GM21786 (cell line): ENCODE results near the gene PARP12.

Experiments used
- ATAC-seq: cut with Tn5 transposase; IDR thresholded peaks from one replicate; pipeline ENCODE4 v1.9.1; 2021; ENCODE audit not compliant: unreplicated experiment

Gene PARP12

GRCh38 chr7:140035400-140036223 lies 27.1 kb downstream of the PARP12 start:
- no peak for ATAC-seq

DNA sequence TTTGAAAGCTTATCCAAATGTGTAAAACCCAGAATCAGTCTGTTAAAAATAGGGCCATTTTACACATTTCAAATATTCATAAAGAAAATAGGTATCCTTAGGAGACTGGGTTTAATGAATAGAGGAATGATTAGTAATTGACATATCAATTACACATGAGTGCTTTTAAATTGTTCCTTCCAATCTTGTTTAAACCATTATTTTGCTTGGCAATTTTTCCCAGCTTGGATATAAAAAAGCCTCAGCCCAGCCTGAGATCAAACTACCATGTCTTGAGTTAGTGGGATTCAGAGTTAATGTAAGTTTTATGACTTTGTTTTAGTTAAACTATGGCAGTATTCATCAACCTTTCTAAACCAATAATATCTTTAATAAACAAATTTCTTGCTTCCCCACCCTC lies 28.3 kb downstream of the PARP12 start:
- ATAC-seq, result no peak

DNA sequence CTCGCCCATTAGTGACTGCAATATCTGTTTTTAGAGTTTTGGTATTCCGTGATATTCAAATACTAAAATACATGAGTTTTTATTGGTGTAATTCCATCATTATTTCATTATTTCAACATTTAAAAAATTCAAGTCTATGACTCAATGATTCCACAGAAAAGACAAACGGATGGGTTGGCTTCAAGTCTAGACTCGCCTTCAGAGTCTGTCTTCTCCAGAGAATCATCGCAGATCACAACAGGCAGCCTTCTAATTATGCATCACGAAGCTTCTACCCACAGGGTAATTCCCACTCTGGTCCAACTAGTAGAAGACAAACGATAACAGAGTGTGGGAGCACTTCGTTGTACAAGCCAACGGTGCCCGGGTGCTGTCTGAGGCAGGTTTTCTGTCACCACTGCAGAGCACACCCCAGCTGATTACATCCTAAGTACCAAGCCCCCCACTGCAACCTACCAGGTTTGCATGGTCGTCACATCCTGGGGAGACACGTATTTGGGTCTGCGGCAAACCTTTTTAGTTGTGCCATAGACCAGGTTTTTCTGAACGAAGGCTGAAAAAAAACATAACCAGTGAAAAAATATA lies 28.9 kb downstream of the PARP12 start:
- ATAC-seq, result no peak

DNA sequence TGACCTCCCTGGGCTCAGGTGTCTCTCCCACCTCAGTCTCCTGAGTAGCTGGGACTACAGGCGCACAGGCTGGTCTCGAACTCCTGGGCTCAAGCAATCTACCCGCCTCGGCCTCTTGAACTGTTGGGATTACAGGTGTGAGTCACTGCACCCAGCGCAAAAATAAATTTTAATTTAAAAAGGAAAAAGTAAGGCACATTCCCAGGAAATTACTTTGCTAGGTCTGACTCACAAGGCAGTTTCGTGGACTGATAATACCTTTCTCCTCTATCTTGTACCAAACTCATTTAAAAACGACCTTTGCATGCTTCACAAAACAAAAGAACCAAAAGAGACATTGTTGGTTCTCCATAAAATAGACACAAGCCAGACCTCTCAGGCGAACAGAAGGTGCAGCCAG lies 29.7 kb downstream of the PARP12 start:
- ATAC-seq, result no peak

- no peak for ATAC-seq
Observed at GRCh38 chr7:140031364-140031763, 31.4 kb downstream of the PARP12 start.

- ATAC-seq, result no peak
Observed at GRCh38 chr7:140029072-140029471, 33.7 kb downstream of the PARP12 start.

- ATAC-seq, result no peak
Observed at GRCh38 chr7:140028311-140028710, 34.4 kb downstream of the PARP12 start.

GRCh38 chr7:140027858-140028257 lies 34.9 kb downstream of the PARP12 start:
- ATAC-seq, result no peak

- ATAC-seq, result no peak
Observed at GRCh38 chr7:140026935-140027334, 35.8 kb downstream of the PARP12 start.

- ATAC-seq, result no peak
Observed at GRCh38 chr7:140025814-140026433, 36.8 kb downstream of the PARP12 start.

DNA sequence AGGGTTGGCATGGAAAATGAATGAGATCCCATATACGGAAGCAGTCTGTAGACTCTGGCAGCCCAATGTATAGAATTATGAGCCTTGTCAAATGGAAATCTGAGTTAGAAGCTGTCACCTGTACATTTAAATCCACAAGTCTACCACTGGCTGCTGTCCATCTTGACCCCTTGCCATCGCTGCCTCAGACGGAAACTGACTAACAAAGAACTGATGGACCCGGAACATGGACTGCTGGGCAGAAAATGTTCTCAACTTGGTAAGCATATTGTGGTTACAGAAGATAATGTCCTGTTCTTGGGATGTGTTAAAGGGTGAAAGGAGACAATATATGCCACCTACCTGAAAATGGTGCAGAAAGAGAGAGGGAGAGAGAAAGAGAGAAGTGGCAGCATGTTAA lies 37.5 kb downstream of the PARP12 start:
- no peak for ATAC-seq

DNA sequence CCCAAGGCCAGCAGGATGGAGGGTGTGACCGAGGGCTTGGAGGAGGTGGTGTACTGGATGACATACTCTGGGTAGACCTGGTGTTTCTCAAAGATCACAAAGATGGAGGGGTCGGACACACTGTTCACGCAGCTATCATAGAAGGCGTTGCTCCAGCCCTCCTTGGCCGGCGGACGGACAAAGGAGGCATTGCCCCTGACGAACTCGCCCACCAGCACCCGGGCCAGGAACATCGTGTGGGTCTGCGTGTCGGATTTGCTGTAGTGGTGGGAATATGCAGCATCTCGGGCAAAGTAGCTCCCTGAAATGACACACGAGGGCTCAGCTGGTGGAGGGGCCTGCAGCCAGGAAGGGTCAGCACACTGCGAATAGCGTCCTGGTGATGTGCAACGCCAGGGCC lies 38.2 kb downstream of the PARP12 start:
- no peak for ATAC-seq

GRCh38 chr7:140023728-140024127 lies 39.0 kb downstream of the PARP12 start:
- no peak for ATAC-seq

DNA sequence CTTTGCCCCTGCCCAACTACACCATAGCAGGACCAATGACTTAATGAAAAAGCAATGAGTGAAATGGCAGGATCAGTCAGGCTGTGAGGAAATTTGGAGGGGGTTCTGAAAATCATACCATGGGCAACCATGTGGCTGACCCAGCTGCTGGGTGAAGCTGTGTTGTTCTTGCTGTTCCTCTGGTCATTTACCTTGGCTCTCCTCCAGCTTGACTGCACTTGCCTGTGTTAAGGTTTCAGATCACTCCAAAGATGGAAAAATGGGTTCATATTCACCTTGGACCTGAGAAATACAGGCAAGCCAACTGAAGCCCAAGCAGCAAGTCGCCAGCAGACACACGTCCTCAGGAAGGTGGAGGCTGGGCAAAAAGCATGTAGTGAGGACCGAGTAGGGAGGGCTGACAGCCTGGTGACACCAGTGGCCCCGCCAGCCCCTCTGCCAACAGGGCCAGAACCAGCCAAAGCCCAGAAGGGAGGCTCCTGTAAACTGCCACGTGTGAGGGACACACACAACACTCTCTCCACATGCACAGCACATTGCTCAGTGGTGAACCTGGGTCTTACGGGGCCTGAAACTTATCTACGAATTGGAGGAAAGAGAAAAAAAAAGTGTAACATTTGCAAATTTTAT lies 40.1 kb downstream of the PARP12 start:
- ATAC-seq, result no peak

DNA sequence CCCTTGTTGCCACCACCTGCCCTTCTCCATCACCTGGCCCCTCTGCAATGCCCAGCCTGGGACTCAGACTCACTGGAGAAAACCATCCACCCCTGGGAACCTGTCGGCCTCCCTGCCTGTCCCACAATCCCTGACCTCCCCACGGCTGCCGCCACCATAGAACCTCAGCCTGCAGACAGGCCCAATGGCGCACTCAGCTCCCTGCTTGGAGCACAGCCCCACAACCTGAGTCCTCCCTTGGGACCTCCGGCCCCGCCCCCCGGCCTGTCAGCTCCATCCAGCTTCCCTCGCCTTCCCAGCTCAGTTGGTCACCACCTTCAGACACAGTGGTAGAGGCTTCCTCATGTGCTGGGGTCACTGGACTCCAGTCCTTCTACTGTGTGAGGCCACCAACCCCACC lies 41.1 kb downstream of the PARP12 start:
- no peak for ATAC-seq

DNA sequence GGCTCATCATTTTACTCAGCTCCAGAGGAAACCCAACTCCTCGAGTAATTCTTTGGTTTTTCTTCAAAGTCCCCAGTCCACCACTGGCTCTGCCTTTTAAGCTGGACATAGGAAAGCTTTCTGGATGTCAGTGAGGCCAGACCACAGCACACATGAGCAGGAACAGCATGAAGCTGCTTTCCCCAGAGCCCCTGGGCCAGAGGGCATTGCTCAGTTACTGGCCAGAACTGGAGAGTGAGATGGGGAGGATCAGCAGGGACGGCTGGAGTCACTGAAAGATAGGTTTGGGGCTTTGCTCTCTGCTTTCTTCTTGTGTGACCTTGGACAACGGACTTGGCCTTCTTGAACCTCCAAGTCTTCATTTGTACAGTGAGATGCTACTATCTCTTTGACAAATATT lies 43.1 kb downstream of the PARP12 start:
- ATAC-seq, result no peak

GRCh38 chr7:140019172-140019571 lies 43.6 kb downstream of the PARP12 start:
- no peak for ATAC-seq

DNA sequence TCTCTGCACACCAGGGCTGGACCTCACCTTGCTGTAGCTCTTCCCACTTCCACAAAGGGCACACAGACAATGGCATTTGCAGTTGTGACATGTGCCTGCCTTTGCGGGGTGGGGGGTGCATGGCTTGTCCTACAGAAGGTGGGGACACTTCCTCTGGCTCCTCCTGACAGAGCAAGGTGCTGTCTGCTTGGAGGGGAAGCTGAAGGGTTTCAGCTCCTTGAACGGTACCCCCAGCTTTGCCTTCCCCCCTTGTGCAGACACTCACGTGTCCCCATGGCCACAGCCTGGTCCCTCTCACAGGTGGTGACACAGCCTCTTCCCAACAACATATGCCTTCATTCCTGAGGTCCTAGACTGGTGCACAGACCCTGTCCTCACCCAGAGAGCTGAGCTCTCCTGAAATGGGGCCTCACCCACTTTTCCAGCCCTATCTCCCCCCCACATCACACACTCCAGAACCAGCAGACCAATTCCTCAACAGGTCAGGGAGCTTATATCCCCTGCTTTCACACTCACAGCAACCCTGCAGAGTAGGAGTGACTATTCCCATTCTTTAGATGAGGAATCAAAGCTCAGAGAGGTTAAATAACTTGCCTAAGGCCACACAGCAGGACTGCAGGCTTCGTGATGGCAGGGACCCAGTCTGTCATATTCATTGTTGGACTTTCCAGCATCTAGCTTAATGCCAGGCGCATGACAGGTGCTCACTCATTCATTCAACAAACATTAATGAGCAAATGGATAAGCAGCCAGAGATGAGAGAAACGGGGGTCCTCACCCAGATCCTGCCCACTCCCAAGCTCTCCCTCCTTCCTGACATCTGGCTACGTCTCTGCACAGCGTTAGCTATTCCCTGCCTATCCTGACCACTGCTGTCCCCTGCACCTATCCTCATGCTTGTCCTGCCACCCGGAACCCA lies 44.4 kb downstream of the PARP12 start:
- no peak for ATAC-seq

- ATAC-seq, result no peak
Observed at GRCh38 chr7:140017543-140017942, 45.2 kb downstream of the PARP12 start.

- ATAC-seq, result no peak
Observed at GRCh38 chr7:140017034-140017433, 45.7 kb downstream of the PARP12 start.

DNA sequence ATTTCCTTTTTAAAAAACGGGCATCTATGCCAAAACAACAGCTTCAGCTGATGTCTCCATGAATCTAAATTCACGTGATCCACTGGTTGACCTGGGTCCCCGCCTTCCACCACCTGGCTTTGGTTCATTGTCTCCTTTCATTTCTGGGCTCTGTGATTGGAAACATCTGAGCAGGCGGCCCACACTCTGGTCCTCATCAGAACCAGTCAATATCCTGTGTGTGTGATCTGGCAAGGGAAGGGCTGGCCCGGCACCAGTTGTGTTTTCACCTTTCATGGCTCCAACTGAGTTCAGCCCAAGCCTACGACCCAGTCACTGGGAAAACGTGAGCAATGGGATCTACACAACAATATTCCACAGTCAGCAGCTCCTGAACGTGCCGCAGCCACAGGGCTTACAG lies 46.2 kb downstream of the PARP12 start:
- no peak for ATAC-seq
